ENCODE measurements around the gene DUS3L.

DUS3L gene, protein sequence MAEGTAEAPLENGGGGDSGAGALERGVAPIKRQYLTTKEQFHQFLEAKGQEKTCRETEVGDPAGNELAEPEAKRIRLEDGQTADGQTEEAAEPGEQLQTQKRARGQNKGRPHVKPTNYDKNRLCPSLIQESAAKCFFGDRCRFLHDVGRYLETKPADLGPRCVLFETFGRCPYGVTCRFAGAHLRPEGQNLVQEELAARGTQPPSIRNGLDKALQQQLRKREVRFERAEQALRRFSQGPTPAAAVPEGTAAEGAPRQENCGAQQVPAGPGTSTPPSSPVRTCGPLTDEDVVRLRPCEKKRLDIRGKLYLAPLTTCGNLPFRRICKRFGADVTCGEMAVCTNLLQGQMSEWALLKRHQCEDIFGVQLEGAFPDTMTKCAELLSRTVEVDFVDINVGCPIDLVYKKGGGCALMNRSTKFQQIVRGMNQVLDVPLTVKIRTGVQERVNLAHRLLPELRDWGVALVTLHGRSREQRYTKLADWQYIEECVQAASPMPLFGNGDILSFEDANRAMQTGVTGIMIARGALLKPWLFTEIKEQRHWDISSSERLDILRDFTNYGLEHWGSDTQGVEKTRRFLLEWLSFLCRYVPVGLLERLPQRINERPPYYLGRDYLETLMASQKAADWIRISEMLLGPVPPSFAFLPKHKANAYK

DNA sequence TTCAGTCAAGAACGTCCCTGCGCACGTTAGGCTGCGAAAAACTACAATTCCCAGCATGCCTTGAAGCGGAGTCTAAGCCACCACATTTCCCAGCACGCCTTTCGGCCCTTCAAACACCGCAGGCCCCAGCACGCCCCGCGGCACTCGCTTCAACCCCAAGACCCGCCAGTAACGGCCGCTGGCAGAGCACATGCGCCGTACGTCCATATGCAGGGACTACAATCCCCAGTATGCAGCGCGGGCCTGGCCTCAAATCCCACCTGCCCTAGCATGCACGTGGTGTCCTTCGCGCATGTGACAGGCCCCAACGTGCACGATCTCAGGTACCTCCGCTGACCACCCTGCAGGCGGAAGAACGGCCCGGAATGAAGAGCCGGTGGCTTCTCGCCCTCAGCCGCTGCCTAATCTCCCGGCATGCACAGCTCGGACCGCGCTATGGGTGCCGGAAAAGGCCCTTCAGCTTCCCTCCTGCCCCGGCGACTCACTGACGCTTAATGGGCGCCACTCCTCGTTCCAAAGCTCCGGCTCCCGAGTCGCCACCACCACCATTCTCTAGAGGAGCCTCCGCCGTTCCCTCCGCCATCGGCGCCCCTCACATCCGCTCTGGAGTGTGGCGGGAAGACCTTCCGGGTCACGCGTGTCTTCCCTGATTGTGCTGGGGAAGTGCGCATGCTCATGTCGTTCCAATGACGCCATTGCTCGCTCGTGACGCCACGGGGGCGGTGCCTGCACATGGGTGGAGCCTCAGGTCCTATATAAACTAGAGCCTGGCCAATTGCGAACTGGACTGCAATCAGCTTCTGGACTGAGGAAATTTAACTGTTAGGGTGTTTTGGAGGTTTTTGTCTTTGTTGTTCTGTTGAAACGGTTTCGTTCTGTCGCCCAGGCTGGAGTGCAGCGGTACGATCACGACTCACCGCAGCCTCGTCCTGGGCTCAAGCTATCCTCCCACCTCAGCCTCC lies at the start of gene DUS3L:
Gene DUS3L, minus strand, starts transcription at position 605 of the 962 bp plus-strand sequence. Its CDS starts 22 bp downstream, at position 583.
- peak; percentile 95 for DNase-seq

DNA sequence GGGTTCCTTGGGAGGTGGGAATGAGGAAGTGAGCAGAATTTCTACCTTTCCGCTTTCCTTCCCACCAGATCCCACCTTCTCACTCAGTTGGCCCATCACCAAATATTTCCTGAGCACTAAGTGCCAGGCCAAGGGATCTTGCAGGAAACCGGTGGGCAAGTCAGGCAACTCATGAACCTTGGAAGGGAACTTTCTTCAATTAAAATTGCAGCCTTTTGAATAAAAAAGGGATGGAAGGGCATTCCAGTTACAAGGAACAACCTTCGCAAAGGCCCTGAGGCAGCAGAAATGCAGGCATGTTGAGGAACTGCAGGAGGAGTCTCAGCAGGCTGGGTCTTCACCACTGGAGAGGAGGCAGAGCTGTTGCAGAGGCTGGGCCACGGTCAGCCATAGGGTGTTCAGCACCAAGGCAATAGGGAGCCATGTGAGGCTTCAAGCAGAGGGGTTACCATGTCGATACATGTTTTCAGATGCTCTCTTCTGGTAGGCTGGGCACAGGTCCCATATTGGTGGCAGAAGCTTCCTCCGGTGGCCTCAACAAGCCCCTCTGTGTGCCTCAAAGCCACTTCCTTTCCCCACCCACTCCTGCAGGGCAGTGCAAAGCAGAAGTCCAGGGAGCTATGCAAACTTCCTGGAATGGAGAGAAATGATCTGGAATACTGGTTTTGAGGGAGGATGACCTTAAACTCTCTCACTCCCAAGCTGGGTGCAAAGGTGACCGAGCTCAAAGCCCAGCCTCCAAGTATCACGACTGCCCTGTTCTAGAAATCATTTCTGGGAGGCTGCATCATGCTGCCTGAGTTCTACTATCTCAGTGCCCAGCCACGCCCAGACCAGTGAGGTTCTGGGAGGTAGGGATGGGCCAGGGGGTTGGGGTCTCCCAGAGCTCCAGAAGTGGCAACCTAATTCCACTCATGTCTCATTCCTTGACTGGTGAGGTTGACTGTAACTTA lies 48.4 kb upstream of the DUS3L start, which contains the start of gene FUT6:
Gene FUT6, minus strand, starts transcription at position 638 of the 953 bp plus-strand sequence. CDS start 7,135 bp downstream, outside the sequence.
- DNase-seq: no peak

DNA sequence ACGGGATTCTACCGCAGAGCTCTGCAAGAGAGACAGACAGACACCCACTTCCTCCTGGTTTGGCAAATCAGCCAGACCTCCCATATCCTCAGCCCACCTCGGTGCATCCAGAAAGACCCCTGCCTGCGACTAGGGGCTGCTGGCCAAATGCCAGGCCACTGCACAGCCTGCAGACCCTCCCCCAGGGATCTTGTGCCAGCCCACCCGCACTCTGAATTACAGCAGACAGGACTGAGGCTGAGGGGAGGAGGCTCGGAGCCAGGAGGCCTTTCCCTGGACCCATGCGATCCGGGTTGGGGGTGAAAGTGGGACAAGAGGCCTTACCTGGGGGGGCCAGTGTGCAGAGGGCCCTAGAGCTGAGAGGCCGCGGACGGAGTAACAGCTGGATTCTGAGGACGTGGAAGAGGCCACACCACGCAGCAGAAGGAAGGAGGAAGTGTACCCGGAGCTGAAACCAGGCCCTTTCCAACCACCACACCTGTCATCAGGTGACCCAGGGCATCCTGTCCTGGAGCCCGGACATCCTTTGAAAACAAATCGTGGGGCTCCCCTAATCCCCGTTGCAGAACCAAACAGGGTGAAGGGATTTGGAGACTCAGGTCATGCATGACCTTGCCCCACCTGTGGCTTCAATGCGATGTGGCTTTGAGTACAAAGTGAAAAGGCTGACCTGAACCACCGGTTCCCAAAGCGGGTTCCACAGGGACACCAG lies 47.5 kb upstream of the DUS3L start:
- no peak for DNase-seq

DNA sequence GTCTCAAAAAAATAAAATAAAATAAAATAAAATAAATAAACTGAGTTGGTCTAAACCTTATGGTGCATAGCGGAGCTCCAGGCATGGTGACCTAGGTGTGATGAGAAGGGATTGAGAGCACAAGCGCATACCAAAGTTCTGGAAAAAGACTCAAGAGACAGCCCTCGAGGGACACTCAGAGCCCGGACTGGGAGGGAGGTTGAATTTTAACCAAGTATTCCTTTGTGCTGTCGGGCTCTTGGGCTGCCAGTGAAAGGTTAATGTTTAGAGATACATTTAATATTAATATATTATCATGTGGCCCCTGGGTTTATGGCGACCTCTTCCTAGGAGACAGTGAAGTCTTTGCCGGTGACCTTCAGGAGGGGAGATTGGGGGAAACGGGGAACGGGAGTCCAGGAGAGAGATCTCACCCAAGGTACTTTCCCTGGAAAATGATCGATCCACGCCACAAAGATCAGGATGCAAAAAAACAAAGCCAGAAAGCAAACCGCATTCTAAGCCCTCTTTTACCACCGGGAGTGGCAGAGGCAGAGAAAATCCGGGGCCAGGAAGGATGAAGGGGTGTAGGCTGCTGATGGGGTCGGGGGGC lies 46.9 kb upstream of the DUS3L start:
- no peak for DNase-seq

DNA sequence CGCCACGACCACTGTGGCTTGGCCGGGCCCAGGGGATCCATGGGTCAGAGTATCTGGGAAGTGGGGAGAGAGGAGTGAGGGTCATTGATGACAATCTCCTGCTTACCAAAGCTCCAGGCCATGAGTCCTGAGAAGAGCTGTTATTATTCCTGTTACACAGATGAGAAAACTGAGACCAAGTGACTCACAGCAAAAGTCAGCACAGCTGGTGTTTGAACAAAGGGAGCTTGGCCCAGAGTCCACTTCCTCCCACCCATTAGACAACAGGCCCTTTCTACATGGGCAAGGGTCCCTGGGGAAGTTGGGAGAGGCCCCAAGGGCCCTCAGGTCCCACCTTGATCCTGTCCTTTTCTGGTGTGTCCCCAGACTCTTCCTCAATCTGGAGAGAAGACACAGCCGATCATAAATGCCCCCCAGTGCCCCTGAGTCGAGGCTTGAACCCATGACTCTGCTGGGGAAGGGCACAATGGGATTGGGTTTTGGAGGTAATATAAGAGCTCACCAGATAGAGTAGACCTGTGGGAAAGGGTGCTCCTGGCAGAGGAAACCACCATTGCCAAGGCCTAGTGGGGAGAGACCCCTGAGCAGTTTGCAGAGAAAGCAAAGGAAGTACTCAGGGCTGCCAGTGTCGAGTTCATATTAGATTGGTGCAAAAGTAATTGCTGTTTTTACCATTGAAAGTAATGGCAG lies 41.7 kb upstream of the DUS3L start:
- no peak for DNase-seq

DNA sequence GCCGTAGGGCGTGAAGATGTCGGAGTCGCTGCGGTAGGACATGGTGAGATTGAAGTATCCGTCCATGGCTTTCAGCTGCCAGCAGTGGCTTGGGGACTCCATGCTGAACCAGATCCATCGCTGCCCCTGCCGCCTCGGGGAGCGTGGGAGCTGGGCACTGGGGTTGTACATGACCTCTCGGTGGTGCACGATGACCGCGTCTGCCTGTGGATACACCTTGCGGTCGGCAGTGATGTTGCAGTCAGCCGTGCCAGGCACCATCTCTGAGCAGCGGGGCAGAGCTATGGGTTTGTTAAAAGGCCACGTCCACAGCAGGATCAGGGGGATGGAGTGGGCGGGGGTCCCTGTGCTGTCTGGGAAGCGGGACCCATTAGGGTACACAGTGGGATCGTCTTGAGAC lies 41.1 kb upstream of the DUS3L start:
- no peak for DNase-seq

DNA sequence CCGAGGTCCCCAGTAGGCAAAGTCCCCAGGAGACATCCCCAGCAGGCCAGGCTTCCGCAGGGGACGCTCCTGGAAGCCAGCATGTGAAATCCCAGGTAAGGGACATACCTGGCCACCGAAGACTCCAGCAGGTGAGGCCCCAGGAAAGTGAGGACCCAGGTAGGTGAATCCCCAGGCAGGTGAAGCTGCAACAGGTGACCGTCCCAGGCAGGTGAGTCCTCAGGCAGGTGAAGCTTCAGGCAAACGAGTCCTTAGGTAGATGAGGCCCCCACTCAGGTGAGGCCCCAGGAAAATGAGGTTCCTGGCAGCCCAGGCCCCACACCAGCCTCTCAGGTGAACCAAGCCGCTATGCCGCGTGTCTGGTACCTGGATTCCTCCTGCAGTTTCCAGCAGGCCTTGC lies 40.2 kb upstream of the DUS3L start:
- no peak for DNase-seq

DNA sequence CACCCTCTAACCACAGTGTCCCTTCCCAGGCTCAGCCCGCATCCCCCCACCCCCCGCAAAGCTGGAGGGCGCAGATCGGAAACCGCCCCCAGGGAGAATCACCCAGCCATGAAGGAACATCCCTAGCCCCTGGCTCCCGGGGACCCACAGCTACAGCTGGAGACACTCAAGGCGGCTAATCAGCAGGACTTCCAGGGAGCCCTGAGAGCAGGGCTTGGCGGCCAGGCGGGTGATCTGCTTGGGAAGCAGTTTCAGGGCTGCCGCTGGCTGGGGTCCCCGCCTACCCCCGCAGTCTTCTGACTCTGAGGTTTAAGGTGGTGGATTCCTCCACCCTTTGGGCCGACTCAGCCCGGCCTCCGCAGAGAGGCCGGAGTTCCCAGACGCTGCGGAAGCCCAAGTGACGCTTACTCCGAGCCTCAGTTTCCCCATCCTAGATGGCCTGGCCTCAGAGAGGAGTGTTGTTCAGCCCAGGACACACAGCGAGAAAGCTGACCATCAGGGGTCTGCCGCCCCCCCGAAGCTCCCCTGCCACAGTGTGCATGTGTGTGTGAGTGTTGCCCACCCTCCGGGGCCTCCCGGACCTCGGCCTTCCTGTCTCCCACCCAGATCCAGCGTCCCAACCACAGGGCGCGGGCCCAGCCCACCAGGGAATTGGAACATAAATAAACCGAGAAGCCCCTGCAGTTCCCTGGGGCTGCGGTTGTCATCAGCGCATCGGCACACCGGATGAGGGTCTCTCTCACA lies 38.8 kb upstream of the DUS3L start:
- DNase-seq: no peak

DNA sequence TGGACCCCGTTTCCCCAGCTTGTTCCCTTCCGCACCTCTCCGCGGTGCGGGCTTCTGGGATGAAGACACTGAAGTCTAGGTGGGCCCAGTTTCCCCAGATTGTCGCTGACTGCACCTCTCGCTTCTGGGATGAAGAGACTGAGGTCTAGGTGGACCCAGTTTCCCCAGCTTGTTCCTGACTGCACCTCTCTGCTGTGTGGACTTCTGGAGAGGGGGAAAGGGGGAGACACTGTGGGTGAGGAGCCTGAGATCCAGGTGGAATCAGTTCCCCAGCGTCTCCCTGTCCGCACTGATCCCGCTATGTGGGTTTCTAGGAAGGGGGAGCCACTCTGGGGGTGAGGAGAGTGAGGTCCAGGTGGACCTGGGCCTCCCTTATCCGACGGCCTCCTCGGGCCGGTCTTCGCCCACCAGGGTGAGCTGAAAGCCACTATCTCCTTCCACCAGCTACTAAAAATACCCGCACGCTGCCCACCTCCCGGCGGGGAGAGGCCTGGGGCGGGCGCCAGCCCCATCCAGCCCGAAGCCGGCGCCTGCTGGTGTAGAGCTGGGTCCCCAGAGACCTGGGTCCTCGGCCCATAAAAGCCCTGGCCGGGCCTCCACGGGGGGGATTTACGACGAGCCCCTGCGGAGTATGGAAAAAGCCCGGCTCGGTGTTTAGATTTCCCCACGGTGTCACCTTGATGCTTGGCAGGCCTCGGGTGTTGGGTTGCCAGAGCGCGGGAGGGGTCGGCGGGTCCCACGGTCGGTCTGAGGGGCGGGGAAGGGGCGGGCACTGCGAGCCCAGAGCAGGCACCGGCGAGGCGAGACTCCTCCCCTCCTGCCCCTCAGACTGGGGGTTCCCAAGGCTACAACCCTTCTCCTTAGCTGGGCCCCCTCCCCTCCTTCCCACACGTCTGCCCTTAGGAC lies 38.0 kb upstream of the DUS3L start:
- DNase-seq: peak; percentile 27

DNA sequence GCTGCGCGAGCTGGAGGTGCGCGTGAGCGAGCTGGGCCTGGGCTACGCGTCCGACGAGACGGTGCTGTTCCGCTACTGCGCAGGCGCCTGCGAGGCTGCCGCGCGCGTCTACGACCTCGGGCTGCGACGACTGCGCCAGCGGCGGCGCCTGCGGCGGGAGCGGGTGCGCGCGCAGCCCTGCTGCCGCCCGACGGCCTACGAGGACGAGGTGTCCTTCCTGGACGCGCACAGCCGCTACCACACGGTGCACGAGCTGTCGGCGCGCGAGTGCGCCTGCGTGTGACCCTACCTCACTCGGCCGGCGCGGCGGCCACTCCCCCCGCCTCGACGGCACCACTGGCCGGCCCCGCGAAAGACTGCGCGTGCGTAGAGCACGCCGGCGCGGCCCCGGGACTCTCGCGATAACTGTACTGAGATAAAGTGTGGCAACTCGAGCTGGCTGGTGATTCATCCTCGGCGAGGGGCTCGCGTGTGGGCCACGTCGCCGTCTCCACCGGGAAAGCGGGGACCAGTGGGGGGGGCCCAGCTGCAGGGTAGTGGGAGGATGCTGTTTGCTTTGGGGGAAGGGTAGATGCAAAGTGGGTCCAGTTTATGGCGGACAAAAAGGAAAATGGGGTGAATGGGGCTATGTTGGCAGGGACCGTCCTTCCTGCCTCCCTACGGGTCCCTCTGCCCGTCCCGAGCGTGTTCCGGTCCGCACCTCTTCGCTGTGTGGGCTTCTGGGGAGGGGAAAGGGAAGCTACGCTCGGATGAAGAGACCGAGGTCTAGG lies 37.1 kb upstream of the DUS3L start:
- peak; percentile 92 for DNase-seq

DNA sequence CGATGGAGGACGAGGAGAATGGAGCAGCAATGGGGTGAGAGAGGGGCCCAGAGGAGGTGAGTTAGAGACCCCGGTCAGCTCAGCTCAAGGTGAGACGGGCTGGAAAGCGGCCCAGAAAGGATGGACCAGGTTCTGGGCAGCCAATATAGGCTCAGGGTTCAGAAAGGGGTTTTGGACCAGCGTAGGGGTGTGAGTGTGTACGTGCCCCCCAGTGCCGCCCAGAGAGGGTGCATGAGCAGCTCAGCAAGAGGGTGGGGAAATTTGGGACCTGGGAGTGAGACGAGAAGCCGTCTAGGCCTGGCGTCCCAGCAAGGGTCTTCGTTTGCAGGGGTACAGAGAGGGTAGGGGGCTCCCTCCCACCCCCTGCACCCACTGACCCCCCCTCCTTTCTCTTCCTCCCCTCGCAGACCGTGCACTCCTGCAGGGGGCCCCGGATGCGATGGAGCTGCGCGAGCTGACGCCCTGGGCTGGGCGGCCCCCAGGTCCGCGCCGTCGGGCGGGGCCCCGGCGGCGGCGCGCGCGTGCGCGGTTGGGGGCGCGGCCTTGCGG lies 36.5 kb upstream of the DUS3L start:
- no peak for DNase-seq

DNA sequence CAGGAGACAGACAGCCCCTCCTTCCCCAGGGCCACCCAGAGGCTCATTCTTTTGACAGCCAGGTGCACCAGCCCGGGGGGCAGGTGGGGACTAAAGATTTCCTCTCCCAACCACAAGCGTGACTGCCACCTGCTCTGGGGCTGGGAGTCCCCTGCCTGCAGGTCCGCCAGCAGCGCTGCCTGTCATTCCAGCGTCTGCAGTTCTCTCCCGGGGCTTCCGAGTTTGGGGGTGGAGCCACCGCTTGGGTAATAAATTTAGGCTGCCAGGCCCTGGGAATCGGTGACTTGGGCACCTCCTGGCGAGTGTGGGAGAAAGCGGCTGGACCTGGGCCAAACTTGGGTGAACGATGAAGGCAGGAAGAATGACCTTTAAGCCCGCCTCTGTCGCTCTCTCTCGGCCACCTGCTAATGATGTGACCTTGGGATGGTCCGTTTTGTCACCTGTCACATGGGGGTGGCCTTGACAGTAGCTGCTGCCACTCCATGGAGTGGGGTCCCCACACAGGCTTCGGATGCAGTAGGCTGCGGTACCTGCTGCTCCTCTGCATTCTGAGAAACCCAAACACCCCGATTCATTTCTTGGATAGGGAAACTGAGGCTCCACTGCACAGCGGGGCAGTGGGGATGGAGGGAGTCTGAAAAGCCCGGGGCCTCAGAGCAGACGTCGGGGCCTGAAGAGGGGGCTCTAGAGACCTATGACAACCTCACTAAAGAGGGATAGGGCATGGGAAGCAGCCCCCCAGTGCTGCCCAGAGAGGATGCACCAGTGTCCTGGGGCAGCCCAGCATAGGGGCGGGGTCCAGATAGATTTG lies 35.8 kb upstream of the DUS3L start:
- DNase-seq: peak; percentile 30

DNA sequence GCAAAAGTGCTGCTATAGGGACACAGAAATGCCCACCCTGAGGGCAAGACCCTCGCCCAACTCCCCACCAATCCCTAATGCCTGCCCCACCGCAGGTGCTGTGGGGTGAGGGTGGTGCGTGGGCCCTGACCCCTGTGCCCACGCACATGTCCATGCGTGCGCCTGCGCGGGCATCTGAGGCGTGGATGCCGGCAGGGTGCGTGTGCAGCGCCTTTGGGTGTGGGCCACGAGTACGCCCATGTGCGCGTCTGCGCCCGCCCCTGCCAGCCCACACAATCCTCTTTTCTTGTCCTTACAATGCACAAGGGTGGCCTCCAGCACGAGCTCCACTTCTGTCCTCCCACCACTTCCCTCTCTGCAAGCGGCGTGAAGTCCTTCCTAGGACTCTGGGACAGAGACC lies 34.2 kb upstream of the DUS3L start:
- no peak for DNase-seq

DNA sequence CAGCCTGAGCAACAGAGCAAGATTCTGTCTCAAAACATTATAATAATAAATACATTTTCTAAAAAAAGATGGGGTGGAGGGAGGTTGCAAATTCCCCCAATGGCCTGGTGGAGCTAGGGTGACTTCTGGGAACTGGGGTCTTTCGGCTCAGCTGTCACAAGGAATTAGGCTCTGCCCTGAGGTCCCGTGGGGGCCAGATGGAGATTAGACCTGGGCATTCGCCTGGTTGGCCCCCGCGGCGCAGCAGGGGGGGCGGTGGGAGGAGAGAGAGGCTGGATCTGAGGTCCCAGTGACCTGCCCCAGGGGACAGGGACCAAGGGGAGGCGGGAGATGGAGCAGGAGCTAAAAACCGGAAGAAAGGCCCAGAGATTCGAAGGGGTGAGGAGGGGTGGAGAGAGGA lies 33.8 kb upstream of the DUS3L start:
- DNase-seq: no peak

DNA sequence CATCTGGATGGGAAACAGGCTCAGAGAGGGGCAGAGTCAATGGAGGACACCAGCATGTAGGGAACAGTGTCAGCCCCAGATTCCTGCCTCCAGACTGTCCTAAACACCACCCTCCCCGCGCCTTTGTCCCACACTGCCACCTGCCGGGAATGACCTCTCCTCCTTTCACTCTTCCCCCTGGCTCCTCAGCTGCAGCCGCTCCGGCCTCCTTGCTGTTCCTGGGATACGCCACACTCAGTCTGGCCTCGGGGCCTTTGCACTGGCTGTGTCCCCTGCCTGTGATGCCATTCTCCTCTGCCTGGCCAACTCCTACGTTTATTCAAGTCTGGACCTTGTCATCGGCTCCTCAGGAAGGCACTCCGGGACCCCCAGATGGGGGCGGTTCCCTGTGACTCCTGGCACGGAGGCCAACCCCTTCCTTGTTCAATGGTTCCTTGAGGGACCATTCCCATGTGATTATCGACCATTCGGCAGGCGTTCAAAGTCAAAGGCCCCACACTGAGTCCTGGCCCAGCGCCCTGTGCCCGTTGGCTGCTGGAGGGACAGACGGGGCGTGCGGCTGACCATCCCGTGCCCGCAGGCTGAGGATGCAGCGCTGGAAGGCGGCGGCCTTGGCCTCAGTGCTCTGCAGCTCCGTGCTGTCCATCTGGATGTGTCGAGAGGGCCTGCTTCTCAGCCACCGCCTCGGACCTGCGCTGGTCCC lies 32.8 kb upstream of the DUS3L start:
- no peak for DNase-seq
